GM12891 (cell line): Measurements from ENCODE around the gene PGP.
A peak's percentile ranks its signal among the peaks of the same experiment; 100 is the strongest.

Experiments used
- DNase-seq: peaks from one replicate; pipeline ENCODE4 v3.0.0; 2011; ENCODE audit warnings: low spot score; ENCODE audit not compliant: insufficient read length
- FAIRE-seq: peaks from 2 replicates; lab custom pipeline; 2011; peaks lifted over from hg19 to GRCh38; lab: Jason Lieb, UNC
- PAX5 ChIP-seq: IDR thresholded peaks from 2 replicates; pipeline ENCODE4 v1.6.1; 2011; ENCODE audit warnings: low read length, moderate library complexity, mild to moderate bottlenecking; ENCODE audit not compliant: insufficient read depth, severe bottlenecking
- POLR2A ChIP-seq: IDR thresholded peaks from 2 replicates; pipeline ENCODE4 v1.6.1; 2011; ENCODE audit warnings: low read depth, low read length, control low read depth
- POLR2AphosphoS5 ChIP-seq: IDR thresholded peaks from 2 replicates; pipeline ENCODE4 v1.6.1; 2011; ENCODE audit warnings: low read depth, low read length, control low read depth
- POU2F2 ChIP-seq: IDR thresholded peaks from 2 replicates; pipeline ENCODE4 v1.6.1; 2011; ENCODE audit warnings: low read depth, mild to moderate bottlenecking, control low read depth, low read length, moderate library complexity
- SPI1 ChIP-seq: IDR thresholded peaks from 2 replicates; pipeline ENCODE4 v1.6.1; 2011; ENCODE audit warnings: low read depth, low read length, control low read depth
- TAF1 ChIP-seq: IDR thresholded peaks from 2 replicates; pipeline ENCODE4 v1.6.1; 2011; ENCODE audit warnings: low read depth, low read length, control low read depth

PGP gene

GRCh38 chr16:2232094-2232990 is 17.7 kb upstream of the PGP start:
- 0 out of 2 replicates have a peak, but pooled peaks have one; percentile 25 for TF ChIP-seq POLR2AphosphoS5
- TF ChIP-seq TAF1: no peak
- no peak for TF ChIP-seq PAX5
- no peak for TF ChIP-seq SPI1
- DNase-seq (no peak), FAIRE-seq (no peak)

DNA sequence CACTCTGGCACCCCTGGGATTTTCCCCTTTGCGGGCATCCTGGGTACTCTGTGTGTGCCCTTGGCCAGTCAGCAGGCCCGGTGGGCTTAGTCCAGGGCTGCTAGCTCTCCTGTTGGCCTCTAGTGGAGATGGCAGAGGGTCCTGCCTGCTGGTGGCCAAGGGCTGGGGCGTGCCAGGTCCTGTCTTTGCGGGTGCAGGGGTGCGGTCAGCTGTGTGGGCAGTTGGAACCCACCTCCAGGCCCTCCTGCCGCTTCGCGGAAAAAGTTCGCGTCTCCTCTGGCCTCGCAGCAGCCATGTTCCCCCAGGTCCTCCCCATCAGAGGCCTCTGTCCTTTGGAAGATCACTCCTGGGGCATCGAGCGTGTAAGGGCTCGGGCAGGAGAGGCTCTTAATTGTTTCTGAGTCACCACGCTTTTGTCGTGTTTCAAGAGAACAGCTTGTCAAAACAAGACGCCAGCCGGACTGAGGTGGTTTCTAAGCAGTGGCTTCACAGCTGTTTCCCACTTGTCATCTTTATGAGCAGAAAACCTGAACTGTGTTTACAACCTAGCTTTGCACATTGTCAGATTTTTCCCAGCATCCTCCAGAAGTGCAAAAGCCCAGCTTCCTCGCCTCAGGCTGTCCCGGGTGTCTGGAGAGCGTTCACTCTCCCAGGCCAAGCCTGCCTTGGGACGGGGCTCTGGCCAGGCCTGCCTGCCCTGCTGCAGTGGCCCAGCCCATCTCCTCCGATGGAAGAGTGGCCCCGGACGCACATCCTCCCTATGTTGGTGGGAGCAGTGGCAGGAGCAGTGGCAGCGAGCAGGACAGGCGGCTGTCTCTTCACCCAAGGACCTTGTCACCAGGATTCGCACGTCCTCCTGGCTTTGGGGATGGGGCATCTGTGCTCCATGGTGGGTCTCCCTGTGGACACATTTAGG is 16.6 kb upstream of the PGP start:
- FAIRE-seq: no peak
- TF ChIP-seq POU2F2 (no peak), PAX5 (no peak), TAF1 (no peak), SPI1 (no peak), POLR2AphosphoS5 (no peak), POLR2A (no peak)
- no peak for DNase-seq

GRCh38 chr16:2230376-2230775 is 15.7 kb upstream of the PGP start:
- TF ChIP-seq POLR2AphosphoS5 (no peak), PAX5 (no peak), POU2F2 (no peak)
- no peak for DNase-seq
- FAIRE-seq: no peak

DNA sequence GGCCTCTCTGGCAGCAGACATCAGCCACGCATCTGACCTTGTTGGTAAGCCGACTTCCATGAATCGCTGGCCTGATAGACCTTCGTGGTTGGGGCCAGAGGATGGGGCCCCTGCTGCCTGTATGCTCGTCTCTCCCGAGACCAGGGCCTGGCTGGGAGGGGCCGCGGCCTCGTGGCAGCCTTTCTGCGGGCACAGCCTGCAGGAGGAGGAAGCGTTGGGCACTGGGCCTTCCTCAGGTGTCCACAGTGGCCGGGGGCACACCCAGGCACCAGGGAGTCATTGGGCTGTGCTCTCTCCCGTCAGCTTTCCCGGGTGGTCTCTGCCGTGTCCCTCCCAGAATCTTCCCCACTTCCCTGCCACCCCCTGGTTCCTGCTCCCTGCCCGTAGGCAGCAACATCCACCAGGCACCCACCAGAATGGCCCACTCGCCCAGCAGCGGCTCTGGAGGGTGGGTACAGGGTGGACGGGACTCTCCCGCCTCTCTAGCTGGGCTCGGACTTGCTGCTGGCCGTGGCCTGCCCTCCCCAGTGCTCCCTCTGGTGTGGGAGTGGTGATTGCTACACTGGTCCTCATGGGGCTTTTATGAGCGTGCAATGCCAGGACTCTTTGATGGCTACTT is 15.1 kb upstream of the PGP start:
- FAIRE-seq: no peak

GRCh38 chr16:2229091-2229490 is 14.5 kb upstream of the PGP start:
- no peak for FAIRE-seq
- TF ChIP-seq POLR2AphosphoS5 (no peak), TAF1 (no peak), POLR2A (no peak), PAX5 (no peak), SPI1 (no peak), POU2F2 (no peak)
- DNase-seq: no peak

More for the DNA sequence above, 15.1 kb upstream of the PGP start:
- TF ChIP-seq POU2F2 (no peak), PAX5 (no peak), POLR2AphosphoS5 (no peak), POLR2A (no peak), TAF1 (no peak)
- no peak for DNase-seq

GRCh38 chr16:2228161-2228824 is 13.7 kb upstream of the PGP start:
- FAIRE-seq: no peak

DNA sequence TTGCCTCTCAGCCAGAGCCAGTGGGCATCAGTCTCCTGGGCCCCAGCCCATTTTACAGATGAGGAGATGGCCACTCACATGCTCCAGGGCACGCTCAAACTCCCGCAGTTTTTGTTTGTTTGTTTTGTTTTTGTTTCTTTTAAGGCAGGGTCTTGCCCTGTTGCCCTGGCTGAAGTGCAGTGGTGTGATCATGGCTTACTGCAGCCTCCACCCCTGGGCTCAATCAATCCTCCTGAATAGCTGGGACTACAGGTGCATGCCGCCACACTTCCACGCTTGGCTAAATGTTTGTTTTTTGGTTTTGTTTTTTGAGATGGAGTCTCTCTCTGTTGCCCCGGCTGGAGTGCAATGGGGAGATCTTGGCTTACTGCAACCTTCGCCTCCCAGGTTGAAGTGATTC is 12.3 kb upstream of the PGP start:
- FAIRE-seq: no peak

More at GRCh38 chr16:2228161-2228824, 13.7 kb upstream of the PGP start:
- DNase-seq: no peak
- TF ChIP-seq TAF1 (no peak), SPI1 (no peak), POLR2A (no peak), POLR2AphosphoS5 (no peak), PAX5 (no peak), POU2F2 (no peak)

DNA sequence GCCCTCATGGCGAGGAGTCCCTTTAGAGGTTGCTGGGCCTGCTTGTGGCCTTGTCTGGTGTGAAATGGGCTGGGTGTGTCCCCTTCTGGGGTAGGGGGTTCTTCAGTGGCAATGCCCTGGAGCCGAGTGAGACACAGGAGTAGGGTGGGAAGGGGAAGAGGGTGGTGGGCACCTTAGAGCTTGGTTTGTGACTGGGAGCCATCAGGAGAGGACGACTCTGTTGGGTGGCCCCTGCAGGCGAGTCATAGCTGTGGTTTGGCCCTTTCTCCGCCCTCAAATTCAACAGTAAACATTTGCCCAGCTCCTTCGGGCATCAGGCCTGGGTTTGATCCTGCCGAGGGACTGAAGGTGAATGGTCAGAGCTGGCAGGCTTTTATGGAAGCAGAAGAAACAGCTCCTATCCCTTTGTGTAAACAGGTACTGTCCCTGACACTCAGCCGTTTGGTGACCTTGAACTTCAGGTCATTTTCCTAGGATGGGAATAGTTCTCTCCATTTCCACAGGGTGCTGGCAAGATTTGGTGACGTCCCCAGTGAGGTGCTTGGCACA is 11.7 kb upstream of the PGP start:
- no peak for TF ChIP-seq PAX5
- TF ChIP-seq POU2F2: no peak
- TF ChIP-seq POLR2A: no peak
- TF ChIP-seq SPI1: no peak
- TF ChIP-seq POLR2AphosphoS5: no peak
- no peak for TF ChIP-seq TAF1
- FAIRE-seq (no peak), DNase-seq (no peak)

More for the DNA sequence above, 12.3 kb upstream of the PGP start:
- TF ChIP-seq TAF1 (no peak), PAX5 (no peak), SPI1 (no peak), POU2F2 (no peak), POLR2A (no peak), POLR2AphosphoS5 (no peak)
- DNase-seq: no peak

DNA sequence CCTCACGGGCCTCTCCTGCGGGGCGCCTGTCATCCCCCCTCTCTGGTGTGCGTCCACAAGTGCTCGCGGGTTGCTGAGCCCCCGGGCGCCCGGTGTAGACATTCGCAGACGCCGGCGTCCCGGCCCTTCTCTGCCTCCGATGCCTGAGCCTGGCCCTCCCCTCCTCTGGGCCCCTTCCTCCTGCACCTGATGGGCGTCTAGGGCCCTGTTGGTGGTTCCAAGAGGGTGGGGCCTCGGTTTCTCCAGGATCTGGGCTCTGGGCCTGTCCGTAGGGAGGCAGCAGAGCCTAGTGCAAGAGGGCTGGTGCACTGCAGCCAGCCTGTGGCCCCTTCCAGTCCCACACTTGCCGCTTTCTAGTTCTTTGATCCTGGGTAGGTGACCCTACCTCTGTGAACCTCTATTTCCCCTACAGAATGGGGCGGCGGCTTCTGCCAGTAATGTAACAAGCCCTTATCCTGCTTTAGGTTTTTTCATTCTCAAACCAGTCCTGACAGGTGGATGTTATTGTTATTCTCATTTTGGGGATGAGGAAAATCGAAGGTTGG is 9.4 kb upstream of the PGP start:
- no peak for TF ChIP-seq TAF1
- TF ChIP-seq POLR2AphosphoS5: no peak
- TF ChIP-seq POLR2A: no peak
- TF ChIP-seq POU2F2: no peak
- no peak for DNase-seq
- no peak for FAIRE-seq
